Suprapubic skin (tissue), 4 donors: ENCODE measurements around the gene STK24.

Experiments used
- EP300 ChIP-seq: sonication (generic); formaldehyde crosslinking; IDR thresholded peaks from one replicate; pipeline ENCODE4 v1.6.1; 2017; ENCODE audit warnings: antibody characterized with exemption
- POLR2A ChIP-seq, 2 donors: fragments of 450-650 bp; IDR thresholded peaks; one replicate each; pipeline ENCODE4 v1.6.1; 2017; ENCODE audit warnings: antibody characterized with exemption in 2 of 2, mild to moderate bottlenecking in 2 of 2, moderate library complexity in 2 of 2
- POLR2AphosphoS5 ChIP-seq, 3 donors: sonication (generic); formaldehyde crosslinking; IDR thresholded peaks; one replicate each; pipeline ENCODE4 v1.6.1; 2017; ENCODE audit warnings: antibody characterized with exemption in 3 of 3
- TF ChIP-seq, protein P1 (sequence below), 2 donors: fragments of 200-600 bp in 1 of 2; fragments of 450-650 bp in 1 of 2; sonication (generic) in 1 of 2; IDR thresholded peaks; one replicate each; pipeline ENCODE4 v1.5.1; 2016 to 2019; ENCODE audit warnings: antibody characterized with exemption in 2 of 2, mild to moderate bottlenecking in 1 of 2, moderate library complexity in 1 of 2

DNA sequence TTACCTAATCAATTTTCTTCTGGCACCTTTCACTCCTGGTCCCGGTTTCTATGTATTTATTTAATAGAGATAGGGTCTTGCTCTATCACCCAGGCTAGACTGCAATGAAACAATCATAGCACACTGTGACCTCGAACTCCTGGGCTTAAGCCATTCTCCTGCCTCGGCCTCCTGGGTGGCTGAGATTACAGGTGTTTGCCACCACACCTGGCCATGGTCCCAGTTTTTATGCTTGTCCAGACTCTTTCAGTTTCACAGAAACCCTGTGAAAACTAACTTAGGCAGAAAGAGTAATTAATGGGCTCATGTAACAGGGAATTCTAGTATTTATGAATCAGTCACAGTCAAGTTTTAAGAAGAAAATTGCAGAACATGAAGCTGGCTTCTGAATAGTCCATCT is 9.0 kb upstream of the STK24 start:
- TF ChIP-seq POLR2A (IDR thresholded peaks at IDR 0.05) (no peak), EP300 (no peak), POLR2AphosphoS5 (IDR thresholded peaks at IDR 0.05) (no peak)
- TF ChIP-seq, protein P1, sequence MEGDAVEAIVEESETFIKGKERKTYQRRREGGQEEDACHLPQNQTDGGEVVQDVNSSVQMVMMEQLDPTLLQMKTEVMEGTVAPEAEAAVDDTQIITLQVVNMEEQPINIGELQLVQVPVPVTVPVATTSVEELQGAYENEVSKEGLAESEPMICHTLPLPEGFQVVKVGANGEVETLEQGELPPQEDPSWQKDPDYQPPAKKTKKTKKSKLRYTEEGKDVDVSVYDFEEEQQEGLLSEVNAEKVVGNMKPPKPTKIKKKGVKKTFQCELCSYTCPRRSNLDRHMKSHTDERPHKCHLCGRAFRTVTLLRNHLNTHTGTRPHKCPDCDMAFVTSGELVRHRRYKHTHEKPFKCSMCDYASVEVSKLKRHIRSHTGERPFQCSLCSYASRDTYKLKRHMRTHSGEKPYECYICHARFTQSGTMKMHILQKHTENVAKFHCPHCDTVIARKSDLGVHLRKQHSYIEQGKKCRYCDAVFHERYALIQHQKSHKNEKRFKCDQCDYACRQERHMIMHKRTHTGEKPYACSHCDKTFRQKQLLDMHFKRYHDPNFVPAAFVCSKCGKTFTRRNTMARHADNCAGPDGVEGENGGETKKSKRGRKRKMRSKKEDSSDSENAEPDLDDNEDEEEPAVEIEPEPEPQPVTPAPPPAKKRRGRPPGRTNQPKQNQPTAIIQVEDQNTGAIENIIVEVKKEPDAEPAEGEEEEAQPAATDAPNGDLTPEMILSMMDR (IDR thresholded peaks at IDR 0.05) = no peak
